BE2C (cell line): ENCODE results near the gene TTLL6.

Experiments
- DNase-seq: peaks from one replicate; pipeline ENCODE4 v3.0.0-alpha.2; 2020
- H3K27me3 ChIP-seq: fragments of 250-450 bp; sonication (Bioruptor Pico); 2 replicates; pipeline ENCODE4 v1.5.1; 2020; ENCODE audit warnings: mild to moderate bottlenecking
- H3K36me3 ChIP-seq: fragments of 250-450 bp; sonication (Bioruptor Pico); 2 replicates; pipeline ENCODE4 v1.5.1; 2020; ENCODE audit warnings: mild to moderate bottlenecking
- H3K4me1 ChIP-seq: fragments of 250-450 bp; sonication (Bioruptor Pico); 2 replicates; pipeline ENCODE4 v1.5.1; 2020
- H3K4me3 ChIP-seq: 2 replicates; pipeline ENCODE4 v1.5.1; 2011; ENCODE audit warnings: low read depth, low read length
- H3K9me3 ChIP-seq: fragments of 250-450 bp; sonication (Bioruptor Pico); 2 replicates; pipeline ENCODE4 v1.5.1; 2020
- TF ChIP-seq, protein P1 (sequence below): IDR thresholded peaks from 2 replicates; pipeline ENCODE4 v1.5.1; 2012; ENCODE audit warnings: mild to moderate bottlenecking, low read depth, low read length

Gene TTLL6

DNA sequence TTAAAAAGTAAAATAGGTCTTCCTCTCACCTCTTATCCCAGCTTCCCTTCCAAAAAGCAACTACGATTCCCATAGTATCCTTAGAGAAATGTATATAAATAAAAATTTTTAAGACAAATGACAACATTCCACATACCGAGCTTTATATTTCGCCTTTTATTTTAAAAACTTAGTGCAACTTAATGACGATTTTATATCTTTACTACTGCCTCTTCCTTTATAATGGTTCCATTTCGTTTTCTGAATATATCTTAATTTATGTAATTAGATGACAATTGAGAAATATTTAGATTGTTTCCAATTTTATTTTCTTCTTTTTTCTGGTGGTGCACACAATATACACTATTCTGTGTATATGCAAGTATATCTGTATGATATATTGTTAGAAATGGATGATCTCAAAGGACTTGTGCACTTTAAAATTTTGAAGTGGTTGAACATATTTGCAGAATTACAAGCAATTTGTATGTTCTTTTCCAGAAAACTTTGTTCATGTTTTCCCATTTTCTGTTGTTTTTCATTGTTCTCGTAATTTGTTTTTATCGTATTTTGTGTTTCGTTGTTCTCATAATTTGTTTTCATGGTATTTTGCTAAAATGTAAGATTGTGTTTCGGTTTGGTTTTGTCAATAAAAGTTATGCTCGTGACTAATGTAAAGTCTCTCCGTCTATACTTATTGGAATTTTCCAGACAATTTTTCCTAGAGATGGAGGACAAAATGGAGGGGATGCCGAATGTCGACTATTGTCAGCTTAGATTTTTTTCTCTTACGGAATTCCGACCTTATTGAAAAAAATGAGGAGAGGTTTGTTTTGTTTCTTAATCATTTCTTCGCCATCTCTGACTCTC is 68.1 kb downstream of the TTLL6 start:
- TF ChIP-seq, protein P1, sequence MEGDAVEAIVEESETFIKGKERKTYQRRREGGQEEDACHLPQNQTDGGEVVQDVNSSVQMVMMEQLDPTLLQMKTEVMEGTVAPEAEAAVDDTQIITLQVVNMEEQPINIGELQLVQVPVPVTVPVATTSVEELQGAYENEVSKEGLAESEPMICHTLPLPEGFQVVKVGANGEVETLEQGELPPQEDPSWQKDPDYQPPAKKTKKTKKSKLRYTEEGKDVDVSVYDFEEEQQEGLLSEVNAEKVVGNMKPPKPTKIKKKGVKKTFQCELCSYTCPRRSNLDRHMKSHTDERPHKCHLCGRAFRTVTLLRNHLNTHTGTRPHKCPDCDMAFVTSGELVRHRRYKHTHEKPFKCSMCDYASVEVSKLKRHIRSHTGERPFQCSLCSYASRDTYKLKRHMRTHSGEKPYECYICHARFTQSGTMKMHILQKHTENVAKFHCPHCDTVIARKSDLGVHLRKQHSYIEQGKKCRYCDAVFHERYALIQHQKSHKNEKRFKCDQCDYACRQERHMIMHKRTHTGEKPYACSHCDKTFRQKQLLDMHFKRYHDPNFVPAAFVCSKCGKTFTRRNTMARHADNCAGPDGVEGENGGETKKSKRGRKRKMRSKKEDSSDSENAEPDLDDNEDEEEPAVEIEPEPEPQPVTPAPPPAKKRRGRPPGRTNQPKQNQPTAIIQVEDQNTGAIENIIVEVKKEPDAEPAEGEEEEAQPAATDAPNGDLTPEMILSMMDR = no peak
- H3K36me3 ChIP-seq = no peaks in the 10 kb centered on the region
- no peak overlapping the region for H3K4me3 ChIP-seq
- H3K27me3 ChIP-seq = peaks cover 98% of the 10 kb centered on the region
- no peaks in the 10 kb centered on the region for H3K9me3 ChIP-seq
- no peak for DNase-seq
- no peaks in the 10 kb centered on the region for H3K4me1 ChIP-seq

DNA sequence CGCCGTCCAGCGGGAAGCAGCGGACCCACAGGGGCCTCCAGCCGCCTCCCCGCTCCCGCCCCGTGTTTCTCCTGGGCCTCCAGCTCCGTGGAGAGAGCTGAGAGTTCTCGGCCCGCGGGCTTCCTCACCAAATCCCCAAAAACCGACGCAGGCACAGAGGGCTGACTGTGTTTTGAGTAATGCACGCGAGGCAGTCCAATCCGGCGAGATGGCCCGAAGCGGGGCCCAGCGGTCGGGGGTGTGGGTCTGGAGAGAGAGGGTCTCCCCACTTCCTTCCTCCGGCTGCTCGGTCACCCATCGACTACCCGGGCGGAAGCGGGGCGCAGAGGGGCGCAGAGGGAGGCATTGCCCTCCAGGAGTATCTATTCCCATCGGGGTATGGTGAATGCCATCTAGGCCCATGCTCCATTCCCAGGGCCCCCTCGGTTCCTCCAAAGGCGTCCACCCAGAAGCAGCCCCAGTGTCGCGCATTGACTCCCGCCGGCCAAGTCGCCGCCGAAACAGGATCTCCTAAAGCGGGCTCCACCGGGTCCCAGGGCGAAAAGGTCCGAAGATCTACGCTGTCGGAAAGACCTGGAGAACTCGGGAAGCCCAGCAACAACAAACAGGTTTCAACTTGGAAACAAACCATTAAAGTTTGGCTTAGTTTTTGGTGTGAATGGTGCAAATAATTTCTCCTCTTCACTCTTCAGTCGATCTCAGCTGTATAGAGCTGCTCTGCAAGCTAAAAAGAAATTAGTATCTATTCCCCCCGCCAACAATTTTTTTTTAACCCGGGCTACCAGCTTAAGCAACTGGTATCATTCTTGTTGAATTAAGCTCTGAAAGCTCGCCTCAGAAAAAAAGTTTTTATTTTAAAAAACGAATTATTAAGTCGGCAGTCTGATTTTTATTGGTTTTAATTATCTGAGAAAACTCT is 69.3 kb downstream of the TTLL6 start:
- Histone ChIP-seq H3K27me3 (peaks cover 98% of the 10 kb centered on the region), H3K4me1 (no peaks in the 10 kb centered on the region), H3K36me3 (no peaks in the 10 kb centered on the region), H3K9me3 (no peaks in the 10 kb centered on the region), H3K4me3 (no peak overlapping the region)
- no peak for DNase-seq
- TF ChIP-seq, protein P1 = no peak

DNA sequence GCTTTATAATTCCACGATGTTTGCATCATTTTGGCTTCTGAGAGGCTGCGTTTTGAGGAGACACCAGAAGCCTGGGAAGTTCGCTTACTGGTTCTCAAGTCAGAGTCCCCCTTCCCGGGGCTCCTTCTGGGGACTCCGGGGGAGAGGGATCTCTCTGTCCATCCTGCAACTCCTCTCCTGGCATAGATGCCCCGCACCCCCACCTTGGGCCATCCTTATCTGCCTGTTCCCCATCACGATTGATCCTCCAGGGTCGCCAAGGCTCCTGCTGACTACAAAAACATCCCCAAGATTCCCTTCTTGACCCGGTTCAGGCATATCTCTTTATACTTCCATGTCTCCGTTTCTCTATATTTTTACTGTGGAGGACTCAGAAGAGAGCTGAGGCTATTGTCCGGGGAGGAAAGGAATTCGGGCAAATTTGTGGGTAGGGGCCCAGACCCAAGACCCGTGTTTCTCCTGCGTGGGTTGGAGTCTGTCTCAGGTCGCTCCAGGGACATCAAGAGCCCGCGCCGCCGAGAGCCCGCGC is 70.0 kb downstream of the TTLL6 start:
- no peak for DNase-seq
- TF ChIP-seq, protein P1 = no peak
- Histone ChIP-seq H3K4me3 (no peak overlapping the region), H3K9me3 (no peaks in the 10 kb centered on the region), H3K36me3 (no peaks in the 10 kb centered on the region), H3K27me3 (peaks cover 98% of the 10 kb centered on the region), H3K4me1 (no peaks in the 10 kb centered on the region)

DNA sequence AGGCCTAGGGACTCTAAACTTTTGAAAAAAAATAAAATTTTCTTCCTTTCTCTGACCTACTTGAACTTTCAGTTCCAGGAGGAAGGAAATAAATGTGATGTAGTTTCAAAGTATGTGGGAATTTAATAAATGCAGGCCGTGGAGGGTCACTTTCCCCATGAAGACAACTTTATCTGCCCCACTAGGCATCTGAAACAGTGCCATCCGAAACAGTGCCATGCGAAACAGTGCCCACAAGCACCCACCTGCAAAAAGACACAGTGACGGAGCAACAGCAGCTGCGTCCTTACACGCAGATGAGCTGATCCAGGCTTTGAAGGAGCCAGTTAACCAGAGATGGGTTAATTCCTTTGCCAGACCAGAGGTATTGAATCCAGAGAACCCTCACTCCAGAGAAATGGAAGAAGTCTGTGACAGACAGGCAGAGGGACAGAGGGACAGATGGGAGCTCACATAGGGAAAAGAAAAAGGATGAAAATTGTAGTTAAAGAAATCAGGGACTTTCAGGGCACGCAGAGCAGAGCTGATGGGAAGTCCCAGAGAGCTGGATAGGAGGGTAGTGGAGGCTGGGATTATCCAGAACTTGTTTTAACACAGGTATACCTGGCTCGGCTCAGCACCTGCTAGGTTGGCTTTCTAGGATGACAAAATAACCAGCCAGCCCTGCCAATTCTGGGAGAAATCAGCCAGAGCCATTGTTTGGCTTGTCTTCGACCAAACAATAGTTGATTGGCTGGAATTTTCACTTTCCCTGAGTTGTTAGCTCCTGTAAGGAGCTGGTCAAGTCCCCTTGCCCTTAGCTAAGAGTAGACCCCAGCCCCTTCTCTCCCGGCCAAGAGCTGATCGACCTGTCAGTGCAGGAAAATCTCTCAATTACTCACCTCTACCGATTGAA is 71.4 kb downstream of the TTLL6 start:
- no peak overlapping the region for H3K4me3 ChIP-seq
- no peaks in the 10 kb centered on the region for H3K9me3 ChIP-seq
- peaks cover 98% of the 10 kb centered on the region for H3K27me3 ChIP-seq
- no peak for DNase-seq
- no peaks in the 10 kb centered on the region for H3K36me3 ChIP-seq
- H3K4me1 ChIP-seq = no peaks in the 10 kb centered on the region
- TF ChIP-seq, protein P1 = no peak

DNA sequence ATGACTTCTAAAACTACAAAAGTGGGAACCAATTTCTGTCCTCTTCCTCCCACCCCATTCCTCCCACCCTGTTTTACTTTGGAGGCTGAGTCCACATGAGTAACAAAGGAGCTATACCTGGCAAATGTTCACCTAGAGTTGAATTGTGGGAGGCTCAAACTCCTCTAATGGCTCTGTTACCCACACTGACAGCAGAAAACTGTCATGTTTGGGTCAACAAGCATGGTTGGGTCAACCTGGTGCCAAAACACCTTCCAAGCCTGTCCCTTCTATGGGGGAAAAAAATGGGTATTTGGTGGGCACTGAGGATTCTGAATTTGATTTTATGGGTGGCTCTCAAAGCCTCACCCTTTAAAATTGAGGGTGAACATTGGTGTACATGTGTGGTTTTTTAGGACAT is 76.5 kb downstream of the TTLL6 start:
- Histone ChIP-seq H3K36me3 (no peaks in the 10 kb centered on the region), H3K4me3 (no peak overlapping the region), H3K4me1 (no peaks in the 10 kb centered on the region), H3K27me3 (peaks cover 95% of the 10 kb centered on the region), H3K9me3 (no peaks in the 10 kb centered on the region)
- DNase-seq = no peak
- TF ChIP-seq, protein P1 = no peak
